D721Med (cell line): ENCODE data around the gene PCDH20.
A peak's percentile ranks its signal among the peaks of the same experiment; 100 is the strongest.

ENCODE experiments used
- DNase-seq: peaks from one replicate; pipeline ENCODE4 v3.0.0; 2011; ENCODE audit warnings: low spot score; ENCODE audit not compliant: insufficient read length
- FAIRE-seq: peaks from 2 replicates; lab custom pipeline; 2011; peaks lifted over from hg19 to GRCh38; lab: Jason Lieb, UNC
- CTCF ChIP-seq: IDR thresholded peaks from 2 replicates; pipeline ENCODE4 v1.5.1; 2012; ENCODE audit warnings: mild to moderate bottlenecking, control low read depth; ENCODE audit not compliant: insufficient read depth; ENCODE audit errors: missing control alignments

PCDH20 gene

GRCh38 chr13:61415749-61416148, at the start of gene PCDH20:
Gene PCDH20 (minus strand): TSS chr13:61415849. CDS start chr13:61415158, 691 bp downstream.
- no peak for TF ChIP-seq CTCF
- FAIRE-seq (no peak), DNase-seq (no peak)

- TF ChIP-seq CTCF = no peak
- FAIRE-seq (peak; percentile 38), DNase-seq (no peak)
Observed at GRCh38 chr13:61463024-61463423, 47.4 kb upstream of the PCDH20 start.

- TF ChIP-seq CTCF = no peak
- FAIRE-seq (no peak), DNase-seq (no peak)
Observed at GRCh38 chr13:61453121-61453520, 37.5 kb upstream of the PCDH20 start.

- no peak for FAIRE-seq
- TF ChIP-seq CTCF = no peak
- DNase-seq = no peak
Observed at GRCh38 chr13:61432029-61432428, 16.4 kb upstream of the PCDH20 start.

GRCh38 chr13:61423915-61424314, 8.3 kb upstream of the PCDH20 start:
- DNase-seq (no peak), FAIRE-seq (no peak)
- no peak for TF ChIP-seq CTCF

- no peak for FAIRE-seq
- no peak for TF ChIP-seq CTCF
- no peak for DNase-seq
Observed at GRCh38 chr13:61417086-61417570, 1.5 kb upstream of the PCDH20 start.

- no peak for DNase-seq
- no peak for TF ChIP-seq CTCF
- no peak for FAIRE-seq
Observed at GRCh38 chr13:61415058-61415721, 459 bp downstream of the PCDH20 start.
